Measurements from ENCODE around the gene CNOT6. TPM values are rescaled to one million over a fixed set of nuclear protein-coding genes. Genes with fewer than 3 reads are reported as not detected.

The CNOT6 gene
- total RNA-seq, 4 donors from 2014 or later = 4.1 to 12.0 (median 6.4) TPM

DNA sequence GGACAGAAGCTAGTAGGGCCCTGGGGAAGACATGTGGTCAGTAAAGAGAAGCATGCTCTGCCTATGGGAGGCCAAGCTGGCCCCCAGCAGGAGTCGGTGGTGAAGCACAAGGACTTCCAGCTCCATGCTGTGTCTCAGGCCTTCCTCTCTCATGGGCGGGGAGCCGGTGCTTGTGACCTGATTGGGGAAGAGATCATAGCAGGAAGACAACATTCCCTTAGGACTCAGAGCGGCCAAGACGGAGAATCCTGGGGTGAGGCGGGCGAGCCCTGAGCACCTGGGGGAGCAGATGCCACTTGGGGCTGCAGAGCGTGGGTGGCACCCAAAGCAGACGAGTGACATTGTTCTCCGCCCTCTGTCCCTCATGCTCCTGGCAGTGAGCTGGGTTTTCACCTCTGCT is 33.3 kb upstream of the CNOT6 start:
- ATAC-seq = no peak
- Histone ChIP-seq H3K27ac (no peak overlapping the region), H3K4me1 (no peaks in the 10 kb centered on the region), H3K27me3 (no peaks in the 10 kb centered on the region), H3K9me3 (no peaks in the 10 kb centered on the region), H3K4me3 (no peak overlapping the region), H3K36me3 (no peaks in the 10 kb centered on the region)
- no peak for DNase-seq
- intact Hi-C loops (cut with DNase I; ENCODE audit: low total_unique reads) (no loop called here), in situ Hi-C loops (cut with MboI; ENCODE audit: low sequenced_read_pairs in 4 of 4) (loop anchor here in 1 of 4 donors (10.0 kb wide), 1 partner anchor 166 kb away; the partner anchor contains the start of gene MAPK9)
- TF ChIP-seq, protein P1, sequence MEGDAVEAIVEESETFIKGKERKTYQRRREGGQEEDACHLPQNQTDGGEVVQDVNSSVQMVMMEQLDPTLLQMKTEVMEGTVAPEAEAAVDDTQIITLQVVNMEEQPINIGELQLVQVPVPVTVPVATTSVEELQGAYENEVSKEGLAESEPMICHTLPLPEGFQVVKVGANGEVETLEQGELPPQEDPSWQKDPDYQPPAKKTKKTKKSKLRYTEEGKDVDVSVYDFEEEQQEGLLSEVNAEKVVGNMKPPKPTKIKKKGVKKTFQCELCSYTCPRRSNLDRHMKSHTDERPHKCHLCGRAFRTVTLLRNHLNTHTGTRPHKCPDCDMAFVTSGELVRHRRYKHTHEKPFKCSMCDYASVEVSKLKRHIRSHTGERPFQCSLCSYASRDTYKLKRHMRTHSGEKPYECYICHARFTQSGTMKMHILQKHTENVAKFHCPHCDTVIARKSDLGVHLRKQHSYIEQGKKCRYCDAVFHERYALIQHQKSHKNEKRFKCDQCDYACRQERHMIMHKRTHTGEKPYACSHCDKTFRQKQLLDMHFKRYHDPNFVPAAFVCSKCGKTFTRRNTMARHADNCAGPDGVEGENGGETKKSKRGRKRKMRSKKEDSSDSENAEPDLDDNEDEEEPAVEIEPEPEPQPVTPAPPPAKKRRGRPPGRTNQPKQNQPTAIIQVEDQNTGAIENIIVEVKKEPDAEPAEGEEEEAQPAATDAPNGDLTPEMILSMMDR (IDR thresholded peaks at IDR 0.05 in 4 of 5, conservative IDR thresholded peaks at IDR 0.05 in 1 of 5) = no peak
- no peak for TF ChIP-seq POLR2A (IDR thresholded peaks at IDR 0.05)

DNA sequence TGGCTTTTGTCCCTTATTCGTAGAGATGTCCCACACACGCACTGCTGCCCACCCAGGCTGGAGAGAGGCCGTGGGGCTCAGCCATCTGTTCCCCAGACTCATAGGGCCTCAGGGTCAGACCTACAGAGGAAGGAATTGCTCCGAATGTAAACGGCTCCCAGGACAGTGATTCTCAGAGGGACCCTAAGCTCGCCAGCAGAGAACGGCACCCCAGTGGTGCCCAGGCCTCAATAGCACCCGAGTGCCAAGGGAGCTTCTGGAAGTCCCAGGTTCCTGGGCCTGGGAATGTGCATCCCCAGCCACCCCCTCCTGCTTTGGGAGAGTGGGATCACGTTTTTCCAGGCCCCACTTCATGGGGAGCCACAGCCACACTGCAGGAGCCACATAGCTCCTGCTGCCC is 32.9 kb upstream of the CNOT6 start:
- H3K36me3 ChIP-seq = no peaks in the 10 kb centered on the region
- H3K4me1 ChIP-seq = no peaks in the 10 kb centered on the region
- H3K27ac ChIP-seq = no peak overlapping the region
- intact Hi-C loops (cut with DNase I; ENCODE audit: low total_unique reads) (no loop called here), in situ Hi-C loops (cut with MboI; ENCODE audit: low sequenced_read_pairs in 4 of 4) (loop anchor here in 1 of 4 donors (10.0 kb wide), 1 partner anchor 167 kb away; the partner anchor contains the start of gene MAPK9)
- DNase-seq (no peak), ATAC-seq (no peak)
- no peak for TF ChIP-seq POLR2A (IDR thresholded peaks at IDR 0.05)
- TF ChIP-seq, protein P1 (IDR thresholded peaks at IDR 0.05 in 4 of 5, conservative IDR thresholded peaks at IDR 0.05 in 1 of 5) = no peak
- no peaks in the 10 kb centered on the region for H3K9me3 ChIP-seq
- no peaks in the 10 kb centered on the region for H3K27me3 ChIP-seq
- no peak overlapping the region for H3K4me3 ChIP-seq

DNA sequence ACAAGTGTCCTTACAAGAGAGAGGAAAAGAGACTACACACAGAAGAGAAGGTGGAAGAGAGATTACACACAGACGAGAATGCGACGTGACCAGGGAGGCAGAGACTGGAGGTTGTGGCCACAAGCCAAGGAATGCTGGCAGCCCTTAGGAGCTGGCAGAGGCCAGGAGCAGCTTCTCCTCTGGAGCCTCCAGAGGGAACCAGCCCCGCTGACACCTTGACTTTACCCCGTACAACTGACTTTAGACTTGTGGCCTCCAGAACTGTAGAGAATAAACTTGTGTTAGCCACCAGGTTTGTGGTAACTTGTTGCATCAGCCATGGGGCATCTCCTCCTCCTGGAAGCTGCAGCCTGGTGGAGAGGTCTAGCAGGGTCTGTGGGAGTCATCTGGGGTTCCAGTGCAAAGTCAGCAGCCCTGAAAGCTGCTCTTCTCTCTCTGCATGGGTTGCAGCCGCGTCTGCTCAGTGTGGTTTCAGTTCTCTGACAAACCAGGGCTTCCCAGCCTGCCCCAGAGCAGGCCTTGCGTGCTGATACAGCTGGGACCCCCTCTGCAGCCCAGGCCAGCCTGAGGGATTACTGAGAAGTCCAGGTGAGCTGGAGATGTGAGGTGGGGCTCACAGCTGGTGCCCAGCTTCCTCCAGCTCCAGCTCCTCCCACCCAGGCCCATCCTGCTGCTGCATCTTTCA is 30.8 kb upstream of the CNOT6 start:
- H3K36me3 ChIP-seq = no peaks in the 10 kb centered on the region
- H3K27ac ChIP-seq = no peak overlapping the region
- H3K4me3 ChIP-seq = no peak overlapping the region
- TF ChIP-seq POLR2A (IDR thresholded peaks at IDR 0.05) = no peak
- TF ChIP-seq, protein P1 (IDR thresholded peaks at IDR 0.05 in 4 of 5, conservative IDR thresholded peaks at IDR 0.05 in 1 of 5) = no peak
- ATAC-seq (no peak), DNase-seq (no peak)
- H3K27me3 ChIP-seq = no peaks in the 10 kb centered on the region
- no peaks in the 10 kb centered on the region for H3K9me3 ChIP-seq
- intact Hi-C loops (cut with DNase I; ENCODE audit: low total_unique reads) (no loop called here), in situ Hi-C loops (cut with MboI; ENCODE audit: low sequenced_read_pairs in 4 of 4) (loop anchor here in 1 of 4 donors (10.0 kb wide), 1 partner anchor 169 kb away; the partner anchor contains the start of gene MAPK9)
- H3K4me1 ChIP-seq = no peaks in the 10 kb centered on the region

DNA sequence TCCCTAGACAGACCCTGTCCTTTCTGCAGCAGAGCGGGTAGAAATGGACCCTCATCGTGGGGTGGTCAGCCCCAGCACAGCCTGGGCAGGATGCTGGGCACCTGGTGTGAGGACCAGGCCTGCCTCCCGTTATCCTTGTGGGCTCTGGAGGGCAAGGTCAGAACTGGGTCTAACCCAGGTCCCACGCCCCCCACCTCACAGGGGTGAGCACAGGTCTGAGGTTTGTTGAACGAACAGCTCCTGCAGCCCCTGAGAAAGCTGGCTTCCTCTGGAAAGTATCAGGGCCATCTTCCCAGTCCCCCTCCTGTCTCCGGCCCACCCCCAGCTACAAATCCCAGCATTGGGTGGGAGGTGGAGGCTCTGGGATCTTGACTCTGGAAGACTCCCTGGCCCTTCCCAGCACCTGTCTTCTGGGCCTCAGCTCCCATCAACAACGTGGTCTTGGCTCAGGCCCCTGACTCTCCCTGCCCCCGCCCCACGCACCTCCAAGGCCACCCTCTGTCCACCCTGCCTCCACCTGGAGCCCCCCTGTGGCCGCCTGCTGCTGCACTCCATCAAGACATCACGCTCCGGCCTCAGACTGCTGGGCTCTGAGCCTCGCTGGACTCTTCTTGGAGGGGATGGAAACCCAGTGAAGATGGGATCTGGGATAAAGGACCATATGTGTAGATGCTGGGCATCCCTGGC is 30.1 kb upstream of the CNOT6 start:
- no peak overlapping the region for H3K27ac ChIP-seq
- in situ Hi-C loops (cut with MboI; ENCODE audit: low sequenced_read_pairs in 4 of 4) (loop anchor here in 1 of 4 donors (10.0 kb wide), 1 partner anchor 169 kb away; the partner anchor contains the start of gene MAPK9), intact Hi-C loops (cut with DNase I; ENCODE audit: low total_unique reads) (no loop called here)
- no peak for TF ChIP-seq POLR2A (IDR thresholded peaks at IDR 0.05)
- TF ChIP-seq, protein P1 (IDR thresholded peaks at IDR 0.05 in 4 of 5, conservative IDR thresholded peaks at IDR 0.05 in 1 of 5) = no peak
- ATAC-seq (no peak), DNase-seq (no peak)
- H3K4me3 ChIP-seq = no peak overlapping the region
- H3K27me3 ChIP-seq = no peaks in the 10 kb centered on the region
- no peaks in the 10 kb centered on the region for H3K9me3 ChIP-seq
- no peaks in the 10 kb centered on the region for H3K4me1 ChIP-seq
- no peaks in the 10 kb centered on the region for H3K36me3 ChIP-seq
